ENCODE data around the gene ATP10D. TPM values are rescaled to one million over a fixed set of nuclear protein-coding genes. Genes with fewer than 3 reads are reported as not detected.

ATP10D gene
- total RNA-seq, 1 experiment from 2014 or later = 3.8 TPM

DNA sequence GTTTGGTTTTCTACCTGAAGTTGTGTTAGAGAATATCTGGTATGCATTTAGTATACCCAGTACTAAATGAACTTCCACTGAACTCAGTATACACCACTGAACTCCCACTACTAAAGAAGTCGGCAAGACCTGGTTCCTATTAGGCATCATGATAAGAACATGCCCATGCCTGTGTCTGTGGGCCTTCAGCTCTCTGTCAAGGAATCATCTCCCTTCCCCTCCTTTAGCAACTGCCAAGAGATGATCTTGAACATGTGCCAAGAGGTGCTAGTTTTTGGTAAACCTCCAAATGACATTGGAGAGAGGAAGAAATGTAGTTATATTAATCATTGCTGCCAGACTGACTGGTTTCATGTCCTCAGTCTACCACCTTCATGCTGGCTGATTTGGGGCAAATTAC, 113.2 kb downstream of the ATP10D start:
- no peak overlapping the region for H4K8ac ChIP-seq (replicated peaks; ENCODE audit: insufficient read length, low read depth, low read length)
- Mint-ChIP-seq H3K27ac (no peak overlapping the region), H3K36me3 (ENCODE audit: insufficient read depth in 1 of 3, low read depth in 3 of 3) (no peaks in the 10 kb centered on the region), H3K9me3 (no peaks in the 10 kb centered on the region; a peak in 1 of 5 replicates), H3K27me3 (ENCODE audit: low read depth) (no peaks in the 10 kb centered on the region), H3K4me3 (no peak overlapping the region), H3K4me1 (no peaks in the 10 kb centered on the region)
- no peak overlapping the region for H3K18ac ChIP-seq (ENCODE audit: insufficient read length, low read depth, low read length)
- H2BK5ac ChIP-seq (ENCODE audit: insufficient read length, low read length) = no peak overlapping the region
- H3K23ac ChIP-seq (ENCODE audit: insufficient read length, low read depth, low read length) = no peak overlapping the region
- H4K5ac ChIP-seq (ENCODE audit: insufficient read length, low read depth, low read length) = no peak overlapping the region
- H3K9ac ChIP-seq (ENCODE audit: extremely low read depth, insufficient read length, low read length) = no peak overlapping the region
- no peak for DNase-seq
- H2BK12ac ChIP-seq (ENCODE audit: insufficient read length, low read depth, low read length) = no peak overlapping the region
- no peaks in the 10 kb centered on the region for H4K20me1 ChIP-seq (ENCODE audit: control insufficient read depth, insufficient read depth, insufficient read length)
- WGBS (ENCODE audit: extremely low coverage, insufficient read length, low lambda C conversion rate) = no CpG with 5 or more reads among the region's 1 CpG
- no peak overlapping the region for H3K4me2 ChIP-seq (ENCODE audit: insufficient read depth, insufficient read length, low read length)
- no peak overlapping the region for H3K56ac ChIP-seq (ENCODE audit: insufficient read length, low read depth, low read length)
- H3K27me3 ChIP-seq (ENCODE audit: insufficient read depth, low read length) = no peaks in the 10 kb centered on the region
- H3K23me2 ChIP-seq (ENCODE audit: insufficient read length, low read depth, low read length, poor library complexity, severe bottlenecking) = no peaks in the 10 kb centered on the region
- H3K4me1 ChIP-seq (ENCODE audit: insufficient read depth, low read length) = no peaks in the 10 kb centered on the region
- H2AFZ ChIP-seq (ENCODE audit: low read length) = no peak overlapping the region
- no peak overlapping the region for H3K14ac ChIP-seq (ENCODE audit: insufficient read depth, low read length)
- no peak overlapping the region for H3T11ph ChIP-seq (ENCODE audit: low read length)
- no peaks in the 10 kb centered on the region for H3K79me2 ChIP-seq (ENCODE audit: insufficient read depth, low read length)
- no peak overlapping the region for H2BK20ac ChIP-seq (ENCODE audit: low read depth, low read length, poor library complexity, severe bottlenecking)
- no peak overlapping the region for H2BK120ac ChIP-seq (ENCODE audit: low read depth, low read length, poor library complexity, severe bottlenecking)
- TF ChIP-seq CTCF (conservative IDR thresholded peaks at IDR 0.05) = no peak
- H3K79me1 ChIP-seq (ENCODE audit: insufficient read depth, low read depth, low read length, poor library complexity, severe bottlenecking) = no peaks in the 10 kb centered on the region
- no peak overlapping the region for H3K4ac ChIP-seq (ENCODE audit: low read depth, low read length)
- no peak overlapping the region for H4K91ac ChIP-seq (ENCODE audit: insufficient read length, low read depth, low read length)
- no peak overlapping the region for H2BK15ac ChIP-seq (ENCODE audit: low read depth, low read length)
- no peaks in the 10 kb centered on the region for H3K9me3 ChIP-seq (ENCODE audit: control insufficient read depth, low read depth, low read length)
- H3K27ac ChIP-seq (ENCODE audit: insufficient read length, low read depth, low read length) = no peak overlapping the region
- no peak overlapping the region for H2AK5ac ChIP-seq (ENCODE audit: insufficient read length, low read length)
